ENCODE results near the gene AUTS2.

Gene AUTS2

GRCh38 chr7:70696201-70696754 is 1098.0 kb downstream of the AUTS2 start:
- peak overlapping the region; percentile 99 for H3K4me3 ChIP-seq (ENCODE audit: low read depth, low read length)
- DNase-seq (ENCODE audit: low read depth): peak; percentile 60
- TF ChIP-seq CTCF (IDR thresholded peaks at IDR 0.05; ENCODE audit: insufficient read depth, low read depth, low read length, missing control alignments): no peak

DNA sequence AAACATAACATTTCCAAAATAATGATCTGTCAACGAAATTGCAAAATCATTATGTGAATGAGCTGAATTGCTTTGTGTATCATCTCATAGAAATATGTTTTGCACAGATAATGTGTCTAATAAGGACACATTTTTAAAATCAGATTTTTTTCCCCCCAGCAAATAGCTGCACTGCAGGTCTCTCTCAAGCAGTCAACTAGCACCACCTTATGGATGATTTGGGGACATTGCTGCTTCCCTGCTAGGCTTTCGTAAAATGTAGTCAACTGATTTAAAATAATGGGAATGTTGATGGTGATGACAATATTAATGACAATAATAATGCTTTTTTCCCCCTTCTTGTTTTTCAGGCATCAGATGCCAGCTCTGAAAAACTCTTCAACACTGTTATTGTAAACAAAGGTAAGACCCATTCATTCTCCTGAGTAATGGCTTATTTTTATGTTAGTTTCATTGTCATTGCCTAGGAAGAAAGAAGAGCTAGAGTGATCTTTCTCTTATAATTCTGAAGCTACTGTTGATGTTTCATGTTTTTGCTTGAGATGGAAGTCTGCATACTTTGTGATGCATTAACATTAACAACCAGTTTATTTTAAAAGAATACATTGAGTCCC is 1100.1 kb downstream of the AUTS2 start:
- peak; percentile 80 for TF ChIP-seq CTCF (IDR thresholded peaks at IDR 0.05; ENCODE audit: insufficient read depth, low read depth, low read length, missing control alignments)
- peak overlapping the region; percentile 99 for H3K4me3 ChIP-seq (ENCODE audit: low read depth, low read length)
- peak; percentile 67 for DNase-seq (ENCODE audit: low read depth)

DNA sequence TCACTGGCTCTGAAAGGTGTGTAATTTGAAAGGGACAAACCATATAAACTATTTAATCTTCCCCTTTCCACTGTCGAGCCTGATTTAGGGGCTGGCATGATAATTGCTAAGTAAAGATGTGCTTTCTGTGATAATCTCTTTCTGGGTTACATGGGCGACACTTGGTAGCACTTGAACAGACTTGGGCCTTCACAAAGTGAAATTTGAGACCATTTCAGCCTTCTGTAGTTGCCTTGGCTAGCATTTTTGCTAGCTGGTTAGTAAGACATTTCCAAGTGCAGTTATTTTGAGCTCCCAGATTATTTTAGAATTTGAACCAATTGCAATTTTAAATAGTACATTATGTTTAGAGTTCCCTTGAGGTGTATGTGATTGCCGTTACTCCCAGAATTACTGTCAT is 1101.0 kb downstream of the AUTS2 start:
- H3K4me3 ChIP-seq (ENCODE audit: low read depth, low read length): no peak overlapping the region
- DNase-seq (ENCODE audit: low read depth): no peak
- no peak for TF ChIP-seq CTCF (IDR thresholded peaks at IDR 0.05; ENCODE audit: insufficient read depth, low read depth, low read length, missing control alignments)

DNA sequence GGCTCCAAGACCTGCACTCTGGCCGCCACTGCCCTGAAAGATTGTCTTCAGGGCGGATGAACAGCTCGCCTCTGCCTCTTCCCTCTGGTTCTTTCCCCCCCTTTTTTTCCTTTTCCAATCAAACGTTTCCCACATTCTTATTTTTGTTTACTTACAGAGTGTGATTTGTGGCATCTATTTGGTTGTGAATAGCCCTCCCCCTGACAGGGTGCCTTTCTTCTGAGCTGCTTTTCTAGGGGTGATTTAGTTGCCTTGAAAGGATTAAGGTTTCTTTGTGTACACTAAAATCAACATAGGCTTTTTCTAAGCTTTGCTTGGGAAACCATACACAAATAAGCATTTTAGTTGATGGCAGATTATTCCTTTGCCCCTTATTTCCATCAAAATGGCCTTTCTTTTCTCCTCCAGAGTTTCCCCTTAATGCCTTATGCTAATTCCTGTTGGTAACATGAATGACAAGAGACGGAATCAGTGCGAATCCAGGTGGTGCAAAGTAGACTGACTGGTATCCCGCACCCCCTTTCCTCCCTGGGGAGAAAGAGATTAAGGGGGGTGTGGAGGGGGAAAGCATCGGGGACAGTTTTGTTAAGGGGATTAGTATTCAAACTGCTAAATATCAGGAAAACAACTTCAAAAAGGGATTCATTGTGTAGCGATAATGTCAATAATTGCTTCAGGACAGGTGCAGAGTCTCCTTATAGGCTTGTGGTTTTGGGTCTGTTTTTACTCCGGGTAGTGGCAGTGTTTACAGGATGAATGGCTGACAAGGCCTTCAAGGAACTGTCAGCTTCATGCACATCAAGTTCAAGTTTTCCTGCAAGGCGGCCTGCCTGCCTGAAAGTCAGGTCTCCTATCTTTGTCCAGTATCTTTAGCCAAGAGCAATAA is 1102.0 kb downstream of the AUTS2 start:
- no peak for TF ChIP-seq CTCF (IDR thresholded peaks at IDR 0.05; ENCODE audit: insufficient read depth, low read depth, low read length, missing control alignments)
- no peak for DNase-seq (ENCODE audit: low read depth)
- no peak overlapping the region for H3K4me3 ChIP-seq (ENCODE audit: low read depth, low read length)

DNA sequence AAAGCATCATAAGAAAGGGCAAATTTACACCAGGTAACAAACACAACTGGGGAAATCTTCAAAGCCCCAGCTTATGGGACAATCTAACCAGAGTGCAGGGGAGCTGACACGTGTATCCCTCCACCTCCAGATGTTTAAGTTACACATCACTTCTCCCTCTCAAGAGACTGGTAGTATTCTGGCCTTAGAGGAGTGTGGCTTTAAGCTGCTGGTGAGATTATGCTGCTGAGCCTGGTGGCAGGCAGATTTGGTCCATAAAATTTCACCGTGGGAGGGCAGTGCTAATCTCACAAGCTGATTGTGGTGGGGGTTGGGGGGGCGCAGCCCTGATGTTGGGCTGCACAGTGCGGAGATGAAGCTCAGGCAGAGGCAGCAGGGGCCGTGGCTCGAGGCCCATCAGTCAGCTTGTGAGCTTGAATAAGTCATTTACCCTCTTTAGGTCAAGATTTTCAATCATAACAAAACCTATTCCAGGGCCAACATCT is 1102.7 kb downstream of the AUTS2 start:
- H3K4me3 ChIP-seq (ENCODE audit: low read depth, low read length): no peak overlapping the region
- DNase-seq (ENCODE audit: low read depth): no peak
- no peak for TF ChIP-seq CTCF (IDR thresholded peaks at IDR 0.05; ENCODE audit: insufficient read depth, low read depth, low read length, missing control alignments)

DNA sequence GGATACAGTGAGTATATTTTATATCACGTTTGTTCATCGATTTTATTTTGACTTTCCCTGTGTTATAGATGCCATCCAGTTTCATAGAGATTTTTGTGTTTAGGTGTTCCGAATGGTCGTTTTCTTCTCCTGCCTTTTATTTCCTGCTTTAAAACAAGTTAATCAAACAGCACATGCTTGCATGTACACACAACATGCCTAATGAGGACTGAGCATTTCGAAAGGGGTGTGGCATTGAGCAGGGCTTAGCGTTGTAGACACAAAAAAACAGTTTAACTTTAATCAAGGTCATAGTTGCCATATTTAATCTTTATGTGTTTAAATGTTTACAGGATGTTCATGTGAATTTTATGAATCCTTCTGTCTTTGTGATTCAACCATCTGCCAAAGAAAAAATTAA is 1103.2 kb downstream of the AUTS2 start:
- no peak for DNase-seq (ENCODE audit: low read depth)
- H3K4me3 ChIP-seq (ENCODE audit: low read depth, low read length): no peak overlapping the region
- no peak for TF ChIP-seq CTCF (IDR thresholded peaks at IDR 0.05; ENCODE audit: insufficient read depth, low read depth, low read length, missing control alignments)
